PC-9 (cell line): ENCODE data around the gene ARL8A. TPM values are rescaled to one million over a fixed set of nuclear protein-coding genes. Genes with fewer than 3 reads are reported as not detected.

Experiments used
- BruUV-seq: library from RNA; stranded (reverse); fragments of 400-500 nt; replicated peaks from 2 replicates; lab custom pipeline; 2021; lab: Mats Ljungman, UMichigan
- CTCF ChIA-PET: fragments of 300-600 bp; sonication (Branson Sonifier 250); formaldehyde crosslinking; loops from one replicate; lab custom pipeline; 2022; ENCODE audit warnings: antibody characterized with exemption; lab: Charles Lee
- POLR2A ChIA-PET: fragments of 300-600 bp; sonication (Branson Sonifier 250); formaldehyde crosslinking; loops from one replicate; lab custom pipeline; 2022; ENCODE audit warnings: antibody characterized with exemption; ENCODE audit not compliant: unreplicated experiment; lab: Charles Lee
- DNase-seq, 2 experiments: peaks; one replicate each; pipeline versions ENCODE4 v3.0.0 to v3.0.0-alpha.2; 2015 to 2022; ENCODE audit warnings: mixed read lengths in 1 of 2
- H2AFZ ChIP-seq: fragments of 200-600 bp; sonication (generic); 2 replicates; pipeline ENCODE4 v1.8.1; 2017; ENCODE audit warnings: antibody characterized with exemption
- H3F3A ChIP-seq: fragments of 200-600 bp; sonication (generic); 2 replicates; pipeline ENCODE4 v1.8.1; 2017; ENCODE audit warnings: antibody characterized with exemption, mild to moderate bottlenecking, low read depth; ENCODE audit not compliant: insufficient read depth
- H3K27ac ChIP-seq: fragments of 200-600 bp; sonication (generic); 2 replicates; pipeline ENCODE4 v1.6.1; 2016; ENCODE audit warnings: mixed run types
- H3K27me3 ChIP-seq: fragments of 200-600 bp; sonication (generic); 2 replicates; pipeline ENCODE4 v1.6.1; 2016; ENCODE audit warnings: low read depth, mixed run types; ENCODE audit not compliant: insufficient read depth
- H3K36me3 ChIP-seq: fragments of 200-600 bp; sonication (generic); 2 replicates; pipeline ENCODE4 v1.6.1; 2016; ENCODE audit warnings: low read depth, mixed run types
- H3K4me1 ChIP-seq: fragments of 200-600 bp; sonication (generic); replicated peaks from 2 replicates; pipeline ENCODE4 v1.6.1; 2016; ENCODE audit warnings: mixed run types; ENCODE audit not compliant: insufficient read depth
- H3K4me2 ChIP-seq: fragments of 200-600 bp; sonication (generic); 2 replicates; pipeline ENCODE4 v1.6.1; 2017; ENCODE audit warnings: mixed run types
- H3K4me3 ChIP-seq: fragments of 200-600 bp; sonication (generic); 2 replicates; pipeline ENCODE4 v1.6.1; 2016; ENCODE audit warnings: mixed run types
- H3K79me2 ChIP-seq: fragments of 200-600 bp; sonication (generic); 2 replicates; pipeline ENCODE4 v1.6.1; 2017; ENCODE audit warnings: low read depth, mixed run types
- H3K9me2 ChIP-seq: fragments of 200-600 bp; sonication (generic); 2 replicates; pipeline ENCODE4 v1.8.1; 2017; ENCODE audit warnings: mild to moderate bottlenecking; ENCODE audit not compliant: insufficient read depth
- H3K9me3 ChIP-seq: fragments of 200-600 bp; sonication (generic); 2 replicates; pipeline ENCODE4 v1.8.1; 2016; ENCODE audit warnings: low read depth; ENCODE audit not compliant: insufficient read depth
- H4K20me1 ChIP-seq: fragments of 200-600 bp; sonication (generic); 2 replicates; pipeline ENCODE4 v1.8.1; 2017; ENCODE audit not compliant: insufficient read depth
- EZH2 ChIP-seq: fragments of 200-600 bp; sonication (generic); IDR thresholded peaks from 2 replicates; pipeline ENCODE4 v1.8.0; 2017; ENCODE audit warnings: antibody characterized with exemption, low read depth
- intact Hi-C: fragments of 100-400 bp; cut with micrococcal nuclease; formaldehyde crosslinking; loops from one replicate; pipeline ENCODE4 v1.10.0; 2022; ENCODE audit not compliant: unreplicated experiment
- total RNA-seq: library from RNA; stranded (reverse); gene quantifications from 2 replicates; pipeline ENCODE4 v1.2.3, GENCODE V29; 2021
- TF ChIP-seq, protein P1 (sequence below): fragments of 200-600 bp; sonication (generic); conservative IDR thresholded peaks from 2 replicates; pipeline ENCODE4 v1.6.1; 2017; ENCODE audit warnings: mixed run types, antibody characterized with exemption, mild to moderate bottlenecking, moderate library complexity

ARL8A gene
- total RNA-seq, 1 experiment from 2014 or later, result 42.6 TPM

DNA sequence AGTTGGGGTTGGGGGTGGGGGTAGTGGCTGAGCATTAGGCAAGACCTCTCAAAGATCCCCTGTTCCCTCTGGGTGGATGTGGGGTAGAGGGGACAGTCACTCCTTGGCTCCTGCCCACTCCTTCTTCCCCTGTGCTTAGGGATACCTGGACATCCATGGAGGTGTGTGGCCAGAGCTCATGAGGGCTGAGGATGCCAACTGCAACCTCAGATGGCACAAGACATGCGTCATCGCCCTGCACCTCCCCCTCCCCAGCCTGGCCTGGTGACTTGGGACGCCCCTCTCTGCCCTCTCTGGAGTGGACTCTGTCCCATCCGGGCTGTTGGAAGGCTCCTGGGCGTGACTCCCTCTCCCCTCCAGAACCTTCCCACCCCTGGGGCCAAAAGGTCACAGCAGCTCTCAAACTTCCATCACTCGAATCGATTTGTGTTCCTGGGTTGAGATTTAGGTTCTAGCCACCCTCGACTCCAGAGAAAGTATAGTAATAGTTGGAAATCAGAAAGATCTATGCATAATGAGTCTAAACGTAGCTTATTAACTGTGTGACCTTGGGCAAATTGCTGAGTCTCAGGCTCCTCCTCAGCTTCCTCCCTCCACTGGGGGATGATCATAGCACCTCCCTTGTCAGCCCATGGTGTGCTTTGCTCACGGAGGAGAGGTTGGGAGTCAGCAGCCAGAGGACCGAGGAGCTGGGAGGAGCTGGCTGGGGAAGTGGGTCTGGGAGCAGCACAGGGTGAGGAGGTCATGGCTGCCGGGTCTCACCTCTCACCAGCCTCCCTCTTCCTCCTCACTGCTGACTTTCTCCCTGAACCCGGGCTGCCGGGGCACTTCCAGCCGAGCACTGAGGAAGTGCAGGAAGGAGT lies 18.1 kb upstream of the ARL8A start:
- H4K20me1 ChIP-seq, result no peaks in the 10 kb centered on the region
- H3K36me3 ChIP-seq, result no peaks in the 10 kb centered on the region
- H3K9me3 ChIP-seq, result no peaks in the 10 kb centered on the region
- no peaks in the 10 kb centered on the region for H3K4me1 ChIP-seq
- CTCF ChIA-PET, result interaction anchor here (0.6 kb wide), 1 partner anchor 417 kb away, joined by 4 read pairs; no protein-coding TSS in a partner anchor
- no peak overlapping the region for H3K27ac ChIP-seq
- no peaks in the 10 kb centered on the region for H3K9me2 ChIP-seq
- no TSS peak for BruUV-seq
- POLR2A ChIA-PET, result no interaction called here
- no peaks in the 10 kb centered on the region for H3F3A ChIP-seq
- H3K27me3 ChIP-seq, result 0 out of 2 replicates have a peak, but pooled peaks cover 2% of the 10 kb centered on the region
- DNase-seq, result no peak
- TF ChIP-seq, protein P1, sequence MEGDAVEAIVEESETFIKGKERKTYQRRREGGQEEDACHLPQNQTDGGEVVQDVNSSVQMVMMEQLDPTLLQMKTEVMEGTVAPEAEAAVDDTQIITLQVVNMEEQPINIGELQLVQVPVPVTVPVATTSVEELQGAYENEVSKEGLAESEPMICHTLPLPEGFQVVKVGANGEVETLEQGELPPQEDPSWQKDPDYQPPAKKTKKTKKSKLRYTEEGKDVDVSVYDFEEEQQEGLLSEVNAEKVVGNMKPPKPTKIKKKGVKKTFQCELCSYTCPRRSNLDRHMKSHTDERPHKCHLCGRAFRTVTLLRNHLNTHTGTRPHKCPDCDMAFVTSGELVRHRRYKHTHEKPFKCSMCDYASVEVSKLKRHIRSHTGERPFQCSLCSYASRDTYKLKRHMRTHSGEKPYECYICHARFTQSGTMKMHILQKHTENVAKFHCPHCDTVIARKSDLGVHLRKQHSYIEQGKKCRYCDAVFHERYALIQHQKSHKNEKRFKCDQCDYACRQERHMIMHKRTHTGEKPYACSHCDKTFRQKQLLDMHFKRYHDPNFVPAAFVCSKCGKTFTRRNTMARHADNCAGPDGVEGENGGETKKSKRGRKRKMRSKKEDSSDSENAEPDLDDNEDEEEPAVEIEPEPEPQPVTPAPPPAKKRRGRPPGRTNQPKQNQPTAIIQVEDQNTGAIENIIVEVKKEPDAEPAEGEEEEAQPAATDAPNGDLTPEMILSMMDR, result no peak
- no peak for TF ChIP-seq EZH2
- intact Hi-C loops, result no loop called here
- no peak overlapping the region for H3K4me3 ChIP-seq
- H3K79me2 ChIP-seq, result no peaks in the 10 kb centered on the region
- no peak overlapping the region for H3K4me2 ChIP-seq
- no peak overlapping the region for H2AFZ ChIP-seq

DNA sequence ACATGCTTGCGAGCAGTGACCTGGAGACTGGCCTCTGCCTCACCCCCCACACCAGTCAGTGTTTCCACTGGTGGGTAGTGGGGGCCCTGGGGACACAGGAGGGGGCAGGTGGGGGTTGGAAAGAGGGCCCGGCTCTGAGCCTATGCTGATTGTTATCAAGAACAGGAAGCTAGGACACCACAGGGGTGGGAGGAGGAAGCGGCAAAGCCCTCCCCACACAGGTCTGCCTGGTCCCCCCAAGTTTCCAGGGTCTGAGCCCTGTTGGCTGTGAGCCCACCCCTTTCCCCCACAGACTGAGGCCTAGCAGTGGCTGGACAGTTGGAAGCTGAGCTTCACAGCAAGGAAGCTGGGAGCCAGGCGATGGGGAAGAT lies 17.5 kb upstream of the ARL8A start:
- no peaks in the 10 kb centered on the region for H3K9me3 ChIP-seq
- TF ChIP-seq, protein P1, result no peak
- no peak for TF ChIP-seq EZH2
- no TSS peak for BruUV-seq
- no peaks in the 10 kb centered on the region for H3F3A ChIP-seq
- no peaks in the 10 kb centered on the region for H4K20me1 ChIP-seq
- no peak overlapping the region for H3K4me3 ChIP-seq
- 0 out of 2 replicates have a peak, but pooled peaks cover 2% of the 10 kb centered on the region for H3K27me3 ChIP-seq
- H3K9me2 ChIP-seq, result no peaks in the 10 kb centered on the region
- H3K36me3 ChIP-seq, result no peaks in the 10 kb centered on the region
- H2AFZ ChIP-seq, result no peak overlapping the region
- DNase-seq, result no peak
- ChIA-PET POLR2A (no interaction called here), CTCF (interaction anchor here (0.6 kb wide), 1 partner anchor 416 kb away, joined by 4 read pairs; no protein-coding TSS in a partner anchor)
- intact Hi-C loops, result no loop called here
- H3K4me2 ChIP-seq, result no peak overlapping the region
- H3K27ac ChIP-seq, result no peak overlapping the region
- no peaks in the 10 kb centered on the region for H3K79me2 ChIP-seq
- H3K4me1 ChIP-seq, result no peaks in the 10 kb centered on the region

DNA sequence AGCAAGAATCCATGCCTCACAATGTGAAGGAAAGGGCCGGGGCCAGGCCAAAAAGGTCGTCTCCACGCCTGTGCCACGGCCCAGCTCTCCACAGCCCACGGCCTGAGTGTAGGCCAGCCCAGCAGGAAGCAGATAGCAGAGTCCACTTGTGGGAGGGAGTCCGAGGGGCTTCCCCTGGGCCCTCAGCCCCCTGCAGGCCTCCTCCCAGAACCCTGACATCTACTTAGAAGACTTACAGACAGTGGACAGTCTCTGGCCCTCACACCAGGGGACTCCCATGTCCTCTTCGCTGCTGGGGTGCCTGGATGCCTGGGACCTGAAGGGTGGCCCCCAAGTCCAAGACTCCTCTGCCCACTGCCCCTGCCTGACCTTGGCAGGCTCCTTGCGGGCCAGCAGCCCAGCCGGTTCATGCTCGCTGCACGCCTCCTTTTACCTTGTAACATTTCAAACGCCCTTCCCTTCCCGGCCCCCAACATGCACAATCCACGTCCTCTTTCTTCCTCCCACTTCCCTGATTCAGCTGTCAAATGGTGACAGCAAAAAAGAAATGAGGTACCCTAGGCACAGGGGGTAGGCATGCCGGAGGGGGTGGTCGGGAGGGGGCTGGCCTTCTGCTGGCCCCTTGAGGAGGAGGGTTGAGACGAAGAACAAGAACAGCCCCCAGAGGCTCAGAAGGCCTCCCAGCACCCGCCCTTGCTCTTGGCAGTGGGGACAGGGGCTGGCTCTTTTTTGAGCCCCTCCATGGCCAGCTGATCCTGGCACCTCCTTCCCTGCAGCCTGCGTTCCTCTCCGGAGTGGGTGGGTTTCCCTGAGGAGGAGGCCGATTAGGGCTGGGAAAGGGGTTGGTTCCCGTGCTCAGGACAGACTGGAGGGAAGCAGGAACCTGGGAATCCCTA lies 16.9 kb upstream of the ARL8A start:
- BruUV-seq, result no TSS peak
- Histone ChIP-seq H3K27ac (no peak overlapping the region), H3F3A (no peaks in the 10 kb centered on the region), H3K4me3 (no peak overlapping the region), H3K36me3 (no peaks in the 10 kb centered on the region), H3K9me2 (no peaks in the 10 kb centered on the region), H2AFZ (no peak overlapping the region), H4K20me1 (no peaks in the 10 kb centered on the region), H3K27me3 (0 out of 2 replicates have a peak, but pooled peaks cover 2% of the 10 kb centered on the region), H3K9me3 (no peaks in the 10 kb centered on the region), H3K4me1 (no peaks in the 10 kb centered on the region), H3K79me2 (no peaks in the 10 kb centered on the region), H3K4me2 (no peak overlapping the region)
- intact Hi-C loops, result no loop called here
- POLR2A ChIA-PET, result no interaction called here
- TF ChIP-seq, protein P1, result no peak
- TF ChIP-seq EZH2, result no peak
- CTCF ChIA-PET, result no interaction called here
- no peak for DNase-seq
